CD4-positive, alpha-beta T cell treated with Interferon gamma for 1 hour (primary cell): Measurements from ENCODE around the gene SMARCAD1.
"Not testable (repeated sequence)": the region's sequence is repeated elsewhere in the genome, so short reads cannot be mapped to it uniquely, and the experiment has no call there.

Source experiments
- DNase-seq: peaks from one replicate; pipeline ENCODE4 v3.0.0-alpha.2; 2020

SMARCAD1 gene

DNA sequence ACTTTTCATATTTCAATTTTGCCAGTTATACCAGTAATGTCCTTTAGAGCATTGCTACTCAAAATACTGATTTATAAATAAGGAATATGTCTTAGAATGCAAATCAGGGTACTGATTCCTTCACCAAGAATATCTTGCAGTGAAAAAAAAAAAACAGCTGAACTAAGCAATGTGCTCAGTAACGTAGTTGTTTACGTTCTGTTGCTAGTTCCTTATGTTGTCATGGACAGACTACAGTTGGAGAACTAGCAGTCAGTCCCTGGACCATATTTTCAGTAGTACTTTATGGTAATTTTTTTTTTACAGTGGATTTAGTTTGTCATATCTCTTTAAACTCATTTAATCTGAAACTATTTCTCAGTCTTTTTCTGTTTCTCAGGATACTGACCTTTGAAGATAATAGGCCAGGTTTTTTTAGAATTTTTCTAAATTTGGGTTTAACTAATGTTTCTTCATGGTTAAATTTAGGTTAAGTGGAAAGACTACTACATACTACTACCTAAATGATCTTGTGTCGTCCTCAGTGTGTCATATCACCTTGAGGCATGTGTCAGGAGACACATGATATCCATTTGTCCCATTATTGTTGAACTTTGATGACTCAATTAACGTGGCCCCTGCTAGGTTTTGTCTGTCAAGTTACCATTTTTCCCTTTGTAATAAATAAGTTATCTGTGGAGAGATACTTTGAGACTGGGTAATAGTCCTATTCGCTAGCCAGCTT, 21.0 kb downstream of the SMARCAD1 start:
- DNase-seq, result no peak

- DNase-seq, result no peak
Measured at GRCh38 chr4:94232519-94232918, 24.9 kb downstream of the SMARCAD1 start.

GRCh38 chr4:94235825-94236224, 28.2 kb downstream of the SMARCAD1 start:
- no peak for DNase-seq

DNA sequence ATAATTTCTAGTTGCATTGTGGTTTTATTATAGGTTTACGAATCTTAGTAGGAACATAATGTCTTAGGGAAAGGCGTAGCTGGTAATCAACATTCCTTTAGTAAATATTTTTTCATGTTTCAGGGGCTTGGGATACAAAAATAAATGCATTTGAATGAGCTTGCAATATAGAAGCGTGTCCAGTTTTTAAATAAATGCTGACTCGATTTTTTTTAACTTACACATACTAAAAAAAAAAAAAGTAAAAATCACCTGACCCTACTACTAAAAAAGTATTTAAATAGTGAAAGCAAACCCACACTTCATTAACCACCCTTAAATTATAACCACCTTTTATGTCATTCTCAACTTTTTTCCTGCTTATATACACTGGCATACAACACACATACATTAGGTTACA, 29.6 kb downstream of the SMARCAD1 start:
- DNase-seq, result no peak

DNA sequence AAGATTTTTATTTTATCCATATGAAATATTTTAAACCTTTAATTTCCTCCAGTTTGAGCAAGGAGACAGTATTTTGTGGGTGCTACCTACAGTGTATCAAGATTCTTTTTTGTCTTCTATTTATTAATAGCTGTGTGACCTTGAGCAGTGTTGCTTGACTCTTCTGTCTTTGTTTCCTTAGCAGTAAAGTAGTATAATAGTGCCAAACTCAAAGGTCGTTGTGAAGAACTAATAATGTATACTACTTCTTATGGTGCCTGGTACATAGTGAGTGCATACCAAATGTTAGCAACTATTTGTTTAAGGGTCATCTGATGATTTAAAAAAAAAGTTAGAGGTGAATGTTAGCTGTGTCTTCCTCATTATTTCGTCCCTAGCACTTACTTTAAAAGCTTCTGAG, 30.5 kb downstream of the SMARCAD1 start:
- no peak for DNase-seq

- no peak for DNase-seq
Measured at GRCh38 chr4:94240384-94240783, 32.7 kb downstream of the SMARCAD1 start.

DNA sequence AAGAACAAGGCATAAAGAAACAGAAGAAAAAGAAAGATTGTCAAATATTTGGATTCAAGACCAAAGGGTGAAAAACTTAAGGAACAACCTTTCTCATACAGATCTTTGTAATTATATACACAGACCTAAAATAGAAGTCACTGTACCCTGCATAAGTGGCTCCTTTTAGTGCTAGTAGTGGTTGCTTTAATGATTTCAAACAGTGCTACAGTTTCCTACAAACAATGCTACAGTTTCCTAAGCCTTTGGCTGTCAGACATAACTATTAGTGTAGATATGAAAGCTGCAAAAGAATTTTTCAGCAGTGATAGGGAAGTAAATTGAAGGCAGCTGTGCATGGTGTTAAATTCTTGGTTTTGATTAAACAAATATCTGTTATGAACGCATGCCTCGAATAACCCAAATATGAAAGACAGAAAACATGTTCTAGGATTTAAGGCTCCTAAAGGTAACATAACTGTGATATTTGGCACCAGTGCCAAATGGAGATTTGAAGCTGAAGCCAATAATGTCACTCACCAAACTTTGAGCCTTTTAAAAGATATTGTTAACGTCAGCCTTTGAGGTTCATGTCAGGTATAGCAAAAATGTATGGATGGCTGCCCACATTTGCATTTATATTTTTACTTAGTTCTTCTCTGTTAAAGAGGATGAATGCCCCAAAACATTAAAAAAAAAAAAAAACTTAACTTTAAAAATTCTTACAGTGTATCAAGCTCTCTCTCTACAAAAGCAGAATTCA, 36.6 kb downstream of the SMARCAD1 start:
- no peak for DNase-seq

DNA sequence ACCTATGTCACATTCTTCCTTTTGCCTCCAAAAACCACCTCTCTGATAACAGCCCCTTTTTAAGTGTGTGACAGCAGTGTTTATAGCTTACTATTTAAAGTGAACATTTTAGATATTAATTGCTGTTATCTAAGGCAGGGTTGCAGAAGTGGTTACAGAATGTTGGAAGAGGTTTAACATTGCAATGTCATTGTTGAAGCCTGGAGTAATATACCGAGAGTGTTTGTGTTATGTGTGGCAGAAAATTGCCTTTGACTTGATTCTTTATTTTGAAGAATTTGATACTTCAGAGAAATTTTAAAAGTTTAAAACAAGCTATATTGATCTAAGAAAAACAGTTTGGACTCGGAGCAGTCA, 37.1 kb downstream of the SMARCAD1 start:
- no peak for DNase-seq

- no peak for DNase-seq
Measured at GRCh38 chr4:94251094-94251493, 43.4 kb downstream of the SMARCAD1 start.

DNA sequence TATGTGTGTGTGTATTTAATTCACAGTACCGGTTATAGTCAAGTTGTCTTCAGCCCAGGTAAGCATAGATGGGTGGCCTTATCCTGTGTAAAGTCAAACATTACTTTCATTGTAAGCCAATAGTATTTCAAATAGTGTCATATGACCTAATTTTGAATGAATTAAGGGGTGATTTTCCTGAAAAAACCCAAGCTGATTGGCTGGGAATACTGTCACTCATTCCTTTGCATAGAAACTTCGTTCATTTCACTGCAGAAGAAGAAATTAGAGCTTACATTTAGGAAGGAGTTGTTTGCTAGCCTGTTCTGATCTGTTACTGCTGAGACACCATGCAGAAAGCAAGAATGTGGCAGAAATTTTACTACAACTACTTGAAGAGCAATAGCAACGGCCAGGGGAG, 45.4 kb downstream of the SMARCAD1 start:
- DNase-seq, result no peak

GRCh38 chr4:94256144-94256783, 48.6 kb downstream of the SMARCAD1 start:
- DNase-seq, result no peak

GRCh38 chr4:94256828-94257227, 49.2 kb downstream of the SMARCAD1 start:
- no peak for DNase-seq

- DNase-seq, result no peak
Measured at GRCh38 chr4:94262163-94263016, 54.7 kb downstream of the SMARCAD1 start.

GRCh38 chr4:94267037-94267436, 59.4 kb downstream of the SMARCAD1 start:
- DNase-seq, result no peak

DNA sequence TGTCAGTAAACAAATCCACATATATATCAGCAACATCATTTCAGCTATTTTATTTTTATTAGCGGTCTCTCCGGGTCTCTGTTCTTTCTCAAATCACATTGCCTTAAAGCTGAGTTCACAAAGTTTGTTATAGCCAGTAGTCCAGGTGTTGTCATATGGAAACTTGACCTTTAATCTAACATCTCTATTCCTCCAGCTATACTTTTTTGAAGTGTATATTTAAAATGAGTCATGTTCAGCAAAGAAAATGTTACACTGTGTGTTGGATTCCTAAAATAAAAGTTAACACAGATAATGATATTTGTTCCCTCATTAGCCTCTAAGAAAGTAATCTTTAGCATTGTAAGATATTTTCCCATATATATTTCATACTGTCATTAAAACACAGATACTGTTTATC, 63.6 kb downstream of the SMARCAD1 start:
- DNase-seq, result no peak

GRCh38 chr4:94274912-94275311, 67.2 kb downstream of the SMARCAD1 start:
- no peak for DNase-seq

GRCh38 chr4:94276204-94276603, 68.5 kb downstream of the SMARCAD1 start:
- no peak for DNase-seq

DNA sequence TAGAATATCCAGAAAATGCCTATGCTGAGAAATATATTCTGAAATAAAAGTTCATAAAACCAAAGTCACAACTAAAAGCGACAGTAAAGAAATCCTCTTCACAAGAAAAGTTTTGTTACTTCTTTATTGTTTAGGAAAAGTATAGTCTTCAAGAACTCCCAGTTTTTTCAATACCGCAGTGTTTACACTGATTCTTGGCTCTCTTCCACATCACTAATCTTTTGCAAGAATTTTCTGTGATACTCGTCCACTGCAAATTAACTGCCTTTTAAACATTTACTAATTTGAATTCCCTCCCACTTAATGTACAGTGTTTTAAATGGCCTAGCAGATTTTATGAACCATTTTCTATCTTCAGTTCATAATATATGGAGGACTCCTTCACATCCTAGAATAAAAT, 69.9 kb downstream of the SMARCAD1 start:
- DNase-seq, result no peak

- no peak for DNase-seq
Measured at GRCh38 chr4:94278781-94279180, 71.1 kb downstream of the SMARCAD1 start.

DNA sequence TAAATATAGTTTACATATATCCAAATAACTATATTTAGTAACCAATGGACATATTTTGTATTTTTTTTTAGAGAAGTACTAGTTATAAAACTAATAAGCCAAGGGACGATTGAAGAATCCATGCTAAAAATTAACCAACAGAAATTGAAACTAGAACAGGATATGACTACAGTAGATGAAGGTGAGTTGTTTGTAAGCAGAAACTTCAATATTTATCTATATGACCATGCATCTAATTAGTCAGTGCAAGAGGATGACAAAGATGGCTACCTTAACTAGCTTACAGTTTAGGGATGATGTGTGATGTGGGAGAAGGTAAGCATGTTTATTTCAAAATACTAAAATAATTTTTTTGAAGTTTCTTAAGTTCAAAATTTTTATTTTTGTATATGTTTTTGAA, 77.2 kb downstream of the SMARCAD1 start:
- no peak for DNase-seq

- DNase-seq, result no peak
Measured at GRCh38 chr4:94285666-94286065, 78.0 kb downstream of the SMARCAD1 start.

- no peak for DNase-seq
Measured at GRCh38 chr4:94290245-94290644, 82.6 kb downstream of the SMARCAD1 start.

DNA sequence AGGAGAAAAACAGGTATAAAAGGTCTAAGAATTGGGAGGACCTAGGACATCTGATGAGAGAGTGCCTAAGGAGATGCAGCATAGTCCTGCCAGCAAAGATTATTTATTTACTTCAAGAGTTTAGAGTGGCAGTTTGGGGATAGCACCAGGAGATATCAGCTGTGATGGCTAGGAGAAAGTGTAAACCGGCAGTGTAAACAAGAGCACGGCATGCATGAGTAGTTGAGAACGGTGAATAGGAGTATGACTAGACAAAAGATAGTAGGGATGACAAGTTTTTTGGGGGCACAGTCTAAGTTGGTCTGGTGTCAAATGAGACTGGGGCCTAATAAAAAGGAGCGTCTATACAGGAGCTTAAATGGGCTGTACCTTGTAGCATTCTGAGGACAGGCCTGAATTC, 86.3 kb downstream of the SMARCAD1 start:
- not testable (repeated sequence) for DNase-seq
